Activated gamma-delta T cell (primary cell): Measurements from ENCODE around the gene FAM180A.
"Not testable (repeated sequence)": the region's sequence is repeated elsewhere in the genome, so short reads cannot be mapped to it uniquely, and the experiment has no call there.

Source experiments
- DNase-seq: peaks from one replicate; lab custom pipeline; 2025; lab: John Stamatoyannopoulos, UW

FAM180A gene

DNA sequence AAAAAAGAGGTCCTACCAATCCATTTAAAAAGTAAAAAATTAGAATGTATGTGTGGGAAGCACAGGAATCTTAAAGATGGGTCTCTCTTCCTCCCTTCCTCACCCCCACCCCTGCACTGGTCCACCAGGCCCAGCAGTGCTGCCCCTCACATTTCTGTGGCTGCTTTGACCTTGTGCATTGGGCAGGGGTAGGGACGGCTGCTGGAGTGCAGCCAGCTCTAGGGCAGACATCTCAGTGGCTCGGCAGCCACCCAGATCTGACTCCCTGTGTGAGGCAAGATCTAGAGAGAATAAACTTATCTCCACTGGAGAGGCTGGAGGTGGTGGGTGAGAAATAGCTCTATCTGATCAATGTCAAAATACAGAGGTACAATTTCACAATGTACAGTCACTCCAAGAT, 6.7 kb downstream of the FAM180A start:
- no peak for DNase-seq

DNA sequence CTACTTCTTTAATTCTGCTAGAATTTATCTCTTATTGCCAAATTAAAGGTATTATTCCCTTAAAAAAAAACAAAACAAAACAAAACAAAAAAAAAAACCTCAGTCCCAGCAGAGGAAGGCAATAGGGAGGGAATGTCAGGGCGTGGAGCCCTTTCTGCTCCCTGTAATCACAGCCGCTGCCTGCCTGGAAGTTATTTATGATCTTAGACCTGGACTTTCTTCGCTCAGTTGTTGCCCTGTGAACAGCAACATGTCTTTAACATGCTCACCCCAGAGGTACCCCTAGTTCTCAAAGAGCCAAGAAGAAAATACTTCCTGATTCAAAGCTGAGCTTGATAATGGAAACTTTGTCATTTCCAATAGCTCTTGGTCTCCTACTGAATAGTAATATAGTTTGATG, 7.7 kb downstream of the FAM180A start:
- no peak for DNase-seq

DNA sequence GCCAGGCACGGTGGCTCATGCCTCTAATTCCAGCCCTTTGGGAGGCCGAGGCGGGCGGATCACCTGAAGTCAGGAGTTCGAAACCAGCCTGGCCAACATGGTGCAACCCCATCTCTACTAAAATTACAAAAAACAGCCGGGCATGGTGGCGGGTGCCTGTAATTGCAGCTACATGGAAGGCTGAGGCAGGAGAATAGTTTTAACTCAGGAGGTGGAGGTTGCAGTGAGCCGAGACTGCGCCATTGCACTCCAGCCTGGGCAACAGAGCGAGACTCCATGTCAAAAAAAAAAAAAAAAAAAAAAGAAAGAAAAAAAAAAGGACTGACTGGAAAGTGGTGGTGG, 11.3 kb downstream of the FAM180A start:
- not testable (repeated sequence) for DNase-seq

DNA sequence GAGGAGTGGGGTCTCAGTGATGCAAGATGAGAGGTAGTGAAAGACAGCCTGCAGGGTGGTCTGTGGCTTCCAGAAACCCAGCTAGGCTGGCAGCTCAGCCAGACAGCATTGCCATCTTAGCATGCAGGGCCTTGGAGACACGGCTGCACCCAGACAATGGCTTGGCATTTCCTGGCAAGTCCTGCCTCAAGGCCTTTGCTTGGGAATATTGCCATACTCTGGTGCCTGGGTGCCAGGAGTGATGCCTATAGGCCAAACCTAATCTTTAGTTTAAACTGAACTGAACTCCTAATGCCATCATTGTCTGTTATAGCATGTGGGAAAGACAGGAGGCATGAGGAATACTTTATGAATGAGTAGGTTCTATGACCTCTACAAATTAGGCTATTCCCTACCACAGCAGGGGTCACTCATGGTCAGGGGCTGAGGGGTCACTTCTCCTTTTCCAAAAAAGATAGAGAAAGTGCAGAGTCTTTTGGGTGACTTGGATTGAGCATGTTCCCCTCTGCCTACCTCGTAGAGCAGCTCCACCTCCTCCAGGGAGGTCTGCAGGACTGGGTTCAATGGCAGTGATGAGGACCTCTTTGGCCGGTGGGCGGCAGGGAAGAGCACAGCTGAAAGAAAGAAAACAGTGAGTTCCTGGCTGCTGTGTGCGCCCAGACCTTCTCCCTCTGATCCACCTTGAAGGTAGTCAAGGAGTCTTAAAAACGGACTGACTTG, 11.9 kb downstream of the FAM180A start:
- DNase-seq: no peak

DNA sequence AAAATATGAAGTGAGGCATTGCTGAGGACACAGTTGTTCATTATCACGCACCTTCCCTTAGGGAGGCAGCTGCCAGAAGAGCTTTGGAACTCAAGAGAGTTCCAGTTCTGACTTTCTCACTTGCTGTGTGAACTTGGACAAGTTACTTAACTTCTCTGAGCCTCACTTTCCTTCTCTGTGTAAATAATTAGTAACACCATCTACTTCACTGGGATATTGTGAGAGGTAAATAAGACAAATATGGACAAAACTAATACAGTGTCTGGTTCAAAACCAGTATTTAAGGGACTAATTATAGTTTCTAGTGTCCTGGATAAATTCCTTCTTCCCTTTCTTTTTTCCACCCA, 14.3 kb downstream of the FAM180A start:
- DNase-seq: no peak

DNA sequence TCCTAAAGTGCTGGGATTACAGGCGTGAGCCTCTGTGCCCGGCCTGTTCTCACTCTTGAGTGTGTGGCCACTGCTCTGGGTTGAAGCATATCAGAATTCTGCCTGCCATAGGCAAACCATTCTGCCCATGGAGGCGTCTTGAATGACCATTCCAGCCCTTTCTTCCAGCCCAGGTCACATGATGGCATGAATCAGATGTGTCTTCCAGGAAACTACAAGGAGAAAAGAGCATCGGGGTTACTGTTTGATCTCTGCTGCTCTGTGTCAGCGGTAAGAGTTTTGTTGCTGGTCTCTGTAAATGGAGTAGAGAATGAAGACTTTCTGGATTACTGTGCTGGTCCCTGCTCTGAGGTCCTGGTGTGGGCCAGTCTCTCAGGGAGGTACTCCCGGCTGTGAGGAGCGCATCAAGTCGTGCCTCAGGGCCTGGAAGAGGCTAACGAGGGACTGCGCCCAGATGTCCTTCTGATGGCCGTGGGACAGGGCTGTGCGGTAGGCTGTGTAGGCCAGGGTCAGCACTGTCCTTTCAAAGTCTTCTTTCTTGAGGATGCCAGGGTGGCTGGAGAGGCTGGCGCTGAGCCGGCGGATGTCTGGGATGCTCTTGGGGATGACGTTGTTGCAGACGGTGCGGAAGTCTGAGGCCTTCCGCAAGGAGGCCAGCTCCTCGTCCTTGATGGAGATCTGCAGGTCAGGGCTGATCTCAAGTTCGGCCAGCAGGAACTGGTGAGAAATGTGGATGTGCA, 14.8 kb downstream of the FAM180A start:
- DNase-seq: no peak

DNA sequence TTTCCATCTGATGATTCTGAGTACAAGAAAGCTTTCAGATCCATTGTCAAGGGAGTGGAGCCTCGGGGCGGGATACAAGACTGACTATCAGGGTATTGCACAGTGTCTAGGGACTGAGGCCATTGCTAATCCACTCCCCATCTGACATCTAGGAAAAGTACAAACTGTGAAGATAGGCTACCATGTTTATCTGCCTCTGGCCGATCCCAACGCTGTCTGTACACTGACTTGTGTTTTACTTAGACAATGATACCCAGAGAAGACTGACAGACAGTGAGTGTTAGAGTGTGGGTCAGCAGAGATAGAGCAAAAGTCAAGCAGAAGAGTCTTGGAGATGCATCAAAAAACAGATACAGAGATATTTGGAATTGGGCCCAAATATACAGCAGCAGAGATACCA, 17.5 kb downstream of the FAM180A start:
- no peak for DNase-seq

DNA sequence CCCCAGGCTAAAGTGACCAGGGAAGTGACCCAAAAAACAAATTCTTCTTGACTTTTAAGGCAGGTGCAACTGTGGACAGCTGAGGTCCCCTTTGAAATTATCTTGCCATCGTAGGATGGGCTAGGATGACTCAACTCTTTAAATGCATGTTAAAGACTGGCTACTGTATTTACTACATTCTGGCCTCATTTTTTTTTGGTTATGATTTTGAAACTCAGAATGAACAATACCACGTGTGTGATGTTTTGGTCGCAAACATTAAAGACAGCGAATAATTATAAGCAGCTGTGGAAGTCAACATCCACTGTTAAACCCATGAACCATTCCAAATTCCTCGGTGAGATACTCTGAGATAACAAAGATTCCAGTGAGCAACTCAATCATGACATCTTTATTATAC, 19.4 kb downstream of the FAM180A start:
- no peak for DNase-seq

DNA sequence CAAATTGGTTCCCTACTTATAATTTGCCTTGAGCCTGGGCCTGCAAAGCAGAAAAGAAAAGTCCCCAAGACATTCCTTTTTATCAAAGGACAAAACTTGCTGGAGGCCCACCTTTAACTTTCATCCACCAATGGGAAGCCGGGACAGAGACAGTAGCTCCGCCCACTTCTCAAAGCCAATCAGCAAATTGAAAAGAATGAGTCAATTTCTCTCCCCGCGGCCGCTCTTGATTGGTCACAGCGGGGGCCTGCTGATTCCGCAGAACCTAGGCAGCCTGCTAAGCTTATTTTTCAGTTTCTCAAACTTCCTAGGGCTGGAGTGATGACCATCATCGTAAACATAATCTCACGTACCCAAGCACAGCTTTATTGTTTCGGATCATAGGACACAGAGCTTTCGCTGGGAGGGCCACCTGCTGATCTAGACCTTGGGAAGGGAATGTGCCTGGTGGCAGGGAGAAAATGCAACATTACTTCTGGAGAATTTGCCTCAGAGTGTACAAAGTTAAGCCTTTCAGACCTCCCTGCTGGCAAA, 20.4 kb downstream of the FAM180A start, which contains the start of gene SLC13A4:
Gene SLC13A4, minus strand, starts transcription at position 51 of the 534 bp plus-strand sequence. CDS start 690 bp downstream, outside the sequence.
- DNase-seq: no peak

DNA sequence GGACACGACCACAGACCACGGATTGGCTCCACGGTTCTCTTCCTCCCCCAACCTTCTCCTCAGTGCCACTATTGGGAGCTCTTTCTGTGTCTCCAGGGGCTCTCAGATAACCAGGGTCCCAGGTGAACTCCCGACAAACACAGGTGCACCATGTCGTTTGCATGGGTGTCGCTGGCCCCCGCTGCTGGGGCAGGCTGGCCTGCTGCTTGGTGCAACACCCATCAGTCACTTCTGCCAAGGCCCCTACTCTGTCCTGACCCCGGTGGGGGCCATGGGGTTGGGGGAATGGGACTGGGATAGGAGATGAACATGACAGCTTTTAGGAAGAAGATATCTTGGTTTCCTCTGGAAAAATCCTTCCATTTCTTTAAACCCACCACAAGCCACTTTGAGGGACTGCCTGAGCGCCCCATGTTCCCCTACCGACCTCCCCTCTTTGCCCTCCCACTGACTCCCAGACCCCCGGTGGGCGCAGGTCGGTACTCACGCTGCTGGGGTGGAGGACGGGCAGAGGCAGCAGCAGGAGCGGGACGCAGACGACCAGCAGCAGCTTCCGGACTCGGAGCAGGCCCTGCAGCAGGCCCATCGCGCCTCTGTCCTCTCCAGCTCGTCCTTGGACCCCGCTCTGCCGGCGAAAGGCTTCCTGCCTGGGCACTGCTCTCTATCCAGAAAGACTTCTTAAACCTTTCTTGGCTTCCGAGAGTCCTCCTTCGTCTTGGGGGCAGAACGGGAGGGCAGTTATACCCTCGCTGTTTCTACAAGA, 21.5 kb downstream of the FAM180A start:
- DNase-seq: no peak

DNA sequence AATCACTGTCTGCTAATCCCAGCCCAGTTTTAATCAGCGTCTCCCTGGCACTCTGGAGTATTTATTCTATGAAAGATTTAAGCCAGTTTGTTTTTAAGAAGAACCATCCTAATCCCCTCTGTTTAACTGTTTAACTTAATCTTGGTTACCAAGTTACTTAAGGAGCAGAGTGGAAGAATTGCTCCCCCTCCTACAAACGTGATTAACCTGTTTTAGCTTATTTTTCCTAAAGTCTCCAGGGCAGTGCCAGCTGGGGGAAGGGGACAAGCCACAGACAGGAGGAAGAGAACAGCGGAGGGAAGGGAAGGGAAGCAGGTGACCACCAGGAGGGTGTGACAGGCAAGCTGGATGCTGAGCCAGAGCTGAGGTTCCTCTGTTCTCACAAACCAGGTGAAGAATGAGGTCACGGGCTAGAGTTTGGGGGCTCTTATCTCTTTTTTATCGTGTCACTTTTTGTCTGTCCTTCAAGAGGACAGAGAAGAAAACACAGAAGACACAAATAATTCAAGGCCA, 22.3 kb downstream of the FAM180A start:
- no peak for DNase-seq

DNA sequence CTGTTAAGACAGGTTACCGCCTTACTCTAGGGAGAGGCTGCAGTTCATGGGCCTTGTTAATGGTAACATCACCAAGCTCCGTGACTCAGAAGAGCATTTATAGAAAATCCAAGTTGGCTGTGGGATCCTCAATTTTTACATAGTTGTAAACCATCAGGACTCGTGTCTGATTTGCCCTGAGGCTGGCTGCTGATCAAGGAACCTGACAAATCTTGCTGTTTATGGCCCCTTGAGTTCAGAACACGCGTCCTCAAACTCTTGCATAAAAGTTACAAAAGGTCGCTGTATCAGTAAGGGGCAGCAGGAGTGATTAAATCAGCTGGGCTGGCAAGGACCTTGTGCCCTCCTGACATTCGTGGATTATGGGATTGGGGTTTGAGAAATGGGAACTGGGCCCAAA, 25.2 kb downstream of the FAM180A start:
- no peak for DNase-seq

DNA sequence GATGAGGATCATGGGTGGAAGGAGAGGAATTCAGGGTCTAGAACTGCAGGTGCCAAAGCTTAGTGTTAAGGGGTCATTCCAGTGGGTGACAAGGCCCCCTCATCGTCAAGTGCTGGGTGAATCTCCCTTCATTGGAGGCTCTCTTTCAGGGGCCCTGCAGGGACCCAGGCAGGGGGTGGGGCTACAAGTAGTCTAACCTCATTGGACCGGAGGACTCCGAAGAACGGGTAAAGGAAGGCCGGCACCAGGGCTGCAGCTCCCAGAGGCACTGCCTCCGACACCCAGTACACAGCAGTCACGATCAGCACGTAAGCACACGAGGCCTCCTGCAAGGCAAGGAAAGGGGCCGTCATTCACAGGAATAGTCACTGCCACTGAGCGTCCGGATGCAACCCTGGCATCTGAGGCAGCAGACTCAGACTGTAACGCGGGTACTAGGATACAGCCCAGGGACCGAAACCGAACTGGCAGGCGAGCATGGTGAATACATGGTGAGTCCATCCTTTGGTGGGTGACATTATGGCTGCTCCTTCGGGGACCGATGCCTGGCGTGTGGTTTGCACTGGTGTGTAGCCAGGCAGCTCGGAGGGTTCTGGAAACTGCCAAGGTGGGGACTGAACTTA, 27.3 kb downstream of the FAM180A start:
- DNase-seq: no peak

DNA sequence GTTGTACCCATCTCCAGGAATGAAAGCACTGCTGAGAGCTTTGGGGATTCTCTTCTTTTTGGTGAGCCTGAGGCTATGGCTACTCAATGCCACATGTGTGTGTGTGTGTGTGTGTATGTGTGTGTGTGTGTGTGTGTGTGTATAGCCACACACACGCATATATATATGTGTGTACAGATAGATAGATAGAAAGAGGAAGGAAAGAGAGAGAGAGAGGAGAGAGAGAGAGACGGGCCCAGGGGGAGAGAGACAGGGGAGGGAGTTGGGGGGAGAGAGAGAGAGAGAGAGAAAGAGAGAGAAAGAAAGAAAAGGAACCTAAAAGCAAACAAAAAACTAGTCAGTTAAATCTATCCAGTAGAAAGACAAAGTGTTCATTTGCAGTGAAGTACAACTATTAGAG, 28.9 kb downstream of the FAM180A start:
- DNase-seq: no peak

DNA sequence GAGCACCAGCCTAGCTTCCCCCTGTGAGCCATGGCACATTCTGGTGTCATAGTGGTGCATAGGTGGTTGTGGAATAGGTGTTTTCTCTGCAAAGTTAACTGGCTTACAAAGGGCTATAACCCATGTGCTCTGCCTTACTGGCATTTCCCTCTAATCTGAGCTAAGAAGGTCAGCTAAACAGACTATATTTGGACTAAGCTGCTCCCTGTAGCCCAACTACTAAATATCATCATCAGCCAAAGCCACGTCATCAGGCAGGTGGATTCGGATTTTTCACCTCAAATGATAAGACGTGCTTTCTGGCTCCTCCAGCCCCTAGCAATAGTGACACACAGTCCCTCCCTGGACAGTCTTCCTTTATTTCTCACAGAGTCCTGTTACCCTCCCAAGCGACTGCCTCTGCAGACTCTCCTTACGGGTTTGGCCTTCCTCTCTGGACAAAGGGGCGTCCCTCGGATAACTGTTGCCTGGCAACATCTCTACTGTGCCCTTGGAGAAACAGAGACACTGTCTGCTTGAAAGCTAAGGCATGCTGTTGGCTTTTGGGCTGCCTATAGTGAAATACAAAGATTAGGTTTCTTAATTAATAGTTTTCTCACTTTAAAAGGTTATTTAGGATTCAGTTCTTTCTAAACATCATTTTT, 29.7 kb downstream of the FAM180A start:
- no peak for DNase-seq

DNA sequence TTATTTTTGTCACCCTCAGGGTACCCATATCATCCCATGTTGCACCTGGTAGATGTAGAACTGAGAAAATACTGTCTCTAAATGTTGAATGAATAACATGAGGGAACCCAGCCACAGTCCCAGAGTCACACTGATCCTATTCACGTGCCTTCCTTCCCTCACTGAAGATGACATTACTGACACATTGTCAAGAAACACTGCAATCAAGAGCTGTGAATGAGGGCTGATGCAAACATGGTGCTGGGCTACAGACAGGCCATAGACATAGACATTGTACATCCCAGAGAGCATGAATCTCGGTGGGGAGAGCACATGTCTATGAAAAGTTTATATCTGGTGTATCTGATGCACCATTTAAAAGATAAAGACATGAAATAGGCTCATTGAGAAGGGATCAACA, 30.4 kb downstream of the FAM180A start:
- no peak for DNase-seq

DNA sequence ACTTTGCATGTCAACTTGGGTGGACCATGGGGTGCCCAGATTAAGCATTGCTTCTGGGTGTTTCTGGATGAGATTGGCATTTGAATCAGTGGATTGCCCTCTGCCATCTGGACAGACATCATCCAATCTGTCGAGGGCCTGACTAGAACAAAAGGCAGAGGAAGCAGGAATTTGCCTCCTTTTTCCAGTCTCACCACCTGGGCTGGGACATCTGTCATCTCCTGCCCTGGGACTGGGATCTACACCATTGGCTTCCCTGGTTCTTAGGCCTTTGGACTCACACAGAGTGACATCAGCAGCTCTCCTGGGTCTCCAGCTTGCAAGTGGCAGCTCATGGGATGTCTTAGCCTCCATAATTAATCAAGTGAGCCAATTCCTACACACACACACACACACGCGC, 30.9 kb downstream of the FAM180A start:
- DNase-seq: no peak

DNA sequence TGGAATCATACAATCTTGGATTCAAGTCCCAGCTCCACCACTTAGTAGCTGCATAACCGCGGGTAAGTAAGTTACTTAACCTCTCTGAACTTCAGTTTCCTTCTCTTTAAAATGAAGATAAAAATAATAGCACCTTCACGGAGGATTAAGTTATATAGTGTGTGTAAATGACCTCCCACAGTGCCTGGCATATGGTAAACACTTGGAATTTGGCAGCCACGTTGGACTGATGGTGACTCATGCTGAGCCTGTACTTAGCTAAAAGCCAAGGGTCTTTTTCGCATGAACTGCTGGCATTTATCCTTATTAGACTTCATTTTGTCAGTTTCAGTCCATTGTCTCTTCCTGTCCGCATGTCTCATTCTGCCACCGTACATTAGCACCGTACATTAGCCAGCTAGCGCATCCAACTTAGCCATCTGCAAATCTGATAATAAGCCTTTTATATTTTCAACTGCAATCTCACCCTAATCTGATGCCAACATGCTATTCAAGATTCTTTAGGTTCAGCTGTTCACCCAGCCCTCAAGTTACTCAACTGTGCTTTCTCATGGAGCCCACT, 31.9 kb downstream of the FAM180A start:
- no peak for DNase-seq

DNA sequence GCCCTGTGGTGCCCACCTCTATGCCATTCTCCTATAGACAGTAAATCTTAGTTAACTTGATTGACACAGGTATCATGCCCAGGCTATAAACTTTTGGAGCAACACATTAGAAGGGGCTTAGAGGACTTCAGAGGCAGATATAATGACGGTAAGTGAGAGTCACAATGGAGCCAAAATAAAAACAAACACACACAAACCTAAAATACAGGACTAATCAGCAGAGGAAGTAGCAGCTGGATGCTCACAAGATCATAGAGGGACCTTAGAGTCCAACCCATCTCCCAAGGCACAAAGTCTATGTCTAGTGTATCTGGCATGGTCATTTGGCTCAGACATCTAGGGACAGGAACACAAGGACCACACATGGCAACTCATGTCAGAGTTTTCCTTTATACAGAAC, 32.9 kb downstream of the FAM180A start:
- no peak for DNase-seq

DNA sequence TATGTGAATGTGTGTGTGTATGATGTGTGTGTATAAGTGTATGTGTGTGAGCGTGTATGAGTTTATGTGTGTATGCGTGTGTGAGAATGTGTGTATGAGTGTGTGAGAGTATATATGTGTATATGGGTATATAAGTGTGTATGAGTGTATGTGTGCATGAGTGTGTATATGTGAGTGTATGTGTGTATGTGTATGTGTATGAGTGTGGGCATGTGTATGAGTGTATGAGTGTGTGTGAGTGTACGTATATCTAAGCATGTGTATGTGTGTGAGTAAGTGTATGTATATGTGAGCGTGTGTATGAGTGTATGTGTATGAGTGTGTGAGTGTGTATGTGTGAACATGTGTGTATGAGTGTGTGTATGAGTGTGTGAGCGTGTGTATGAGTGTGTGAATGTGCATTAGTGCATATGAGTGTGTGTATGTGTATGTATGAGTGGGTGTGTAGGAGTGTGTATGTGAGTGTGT, 33.5 kb downstream of the FAM180A start:
- no peak for DNase-seq

DNA sequence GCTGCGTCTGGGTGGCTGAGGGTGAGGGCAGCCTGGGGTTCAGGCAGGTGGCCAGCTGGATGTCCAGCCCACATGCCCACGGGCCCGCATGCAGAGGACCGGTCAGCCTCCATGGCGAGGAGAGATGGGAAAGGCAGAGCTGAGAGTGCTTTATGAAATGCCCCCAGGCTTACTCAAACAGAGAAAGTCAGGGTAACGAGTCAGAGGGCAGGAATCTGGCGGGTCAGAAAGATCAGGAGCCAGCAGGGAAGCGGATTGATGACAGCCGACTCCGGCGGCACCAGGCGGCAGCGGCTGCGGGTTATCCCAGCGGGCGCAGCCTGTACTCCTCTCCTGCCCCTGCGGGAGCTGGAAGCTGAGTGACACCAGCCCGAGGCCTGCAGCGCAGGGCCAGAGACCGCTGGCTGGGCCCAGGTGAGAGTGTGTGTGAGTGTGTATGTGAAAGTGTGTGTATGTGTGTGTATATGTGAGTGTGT, 34.0 kb downstream of the FAM180A start:
- no peak for DNase-seq
